ENCODE results near the gene STARD8. TPM values are rescaled to one million over a fixed set of nuclear protein-coding genes. Genes with fewer than 3 reads are reported as not detected.

The STARD8 gene
- total RNA-seq, 1 experiment from 2014 or later: 4.3 TPM

- no peak for DNase-seq (ENCODE audit: low read depth)
- in situ Hi-C loops (cut with HindIII; ENCODE audit: low pct_unique_long_range_greater_than_20kb, low sequenced_read_pairs): no loop called here
Measured at GRCh38 chrX:68757331-68757730, 109.9 kb downstream of the STARD8 start.

GRCh38 chrX:68757731-68758130, 110.3 kb downstream of the STARD8 start:
- DNase-seq (ENCODE audit: low read depth): no peak
- in situ Hi-C loops (cut with HindIII; ENCODE audit: low pct_unique_long_range_greater_than_20kb, low sequenced_read_pairs): no loop called here

GRCh38 chrX:68758671-68759070, 111.2 kb downstream of the STARD8 start:
- in situ Hi-C loops (cut with HindIII; ENCODE audit: low pct_unique_long_range_greater_than_20kb, low sequenced_read_pairs): no loop called here

GRCh38 chrX:68761086-68761485, 113.6 kb downstream of the STARD8 start:
- in situ Hi-C loops (cut with HindIII; ENCODE audit: low pct_unique_long_range_greater_than_20kb, low sequenced_read_pairs): no loop called here
- DNase-seq (ENCODE audit: low read depth): no peak

More at GRCh38 chrX:68758671-68759070, 111.2 kb downstream of the STARD8 start:
- DNase-seq (ENCODE audit: low read depth): no peak

- DNase-seq (ENCODE audit: low read depth): no peak
- in situ Hi-C loops (cut with HindIII; ENCODE audit: low pct_unique_long_range_greater_than_20kb, low sequenced_read_pairs): no loop called here
Measured at GRCh38 chrX:68762766-68763165, 115.3 kb downstream of the STARD8 start.

- in situ Hi-C loops (cut with HindIII; ENCODE audit: low pct_unique_long_range_greater_than_20kb, low sequenced_read_pairs): no loop called here
- no peak for DNase-seq (ENCODE audit: low read depth)
Measured at GRCh38 chrX:68763481-68763880, 116.0 kb downstream of the STARD8 start.

Other genes with a start within 250 kb of the STARD8 start
- gene OPHN1, start 214.2 kb upstream of the STARD8 start, total RNA-seq (2014; rRNA removed; shearing (Covaris generic); ENCODE audit: low replicate concordance): 2.2 and 2.4 TPM in 2 replicates
- 21.0 and 28.1 TPM in 2 replicates for gene YIPF6, start 148.6 kb upstream of the STARD8 start, total RNA-seq (2014; rRNA removed; shearing (Covaris generic); ENCODE audit: low replicate concordance)
- 0.81 and 2.2 TPM in 2 replicates for gene EFNB1, start 181.4 kb downstream of the STARD8 start, total RNA-seq (2014; rRNA removed; shearing (Covaris generic); ENCODE audit: low replicate concordance)

All from Caki2 (cell line).